D721Med (cell line): ENCODE data around the gene TSC22D4.
"Not testable (repeated sequence)": the region's sequence is repeated elsewhere in the genome, so short reads cannot be mapped to it uniquely, and the experiment has no call there.

Experiments used
- DNase-seq: peaks from one replicate; pipeline ENCODE4 v3.0.0; 2011; ENCODE audit warnings: low spot score; ENCODE audit not compliant: insufficient read length
- FAIRE-seq: peaks from 2 replicates; lab custom pipeline; 2011; peaks lifted over from hg19 to GRCh38; lab: Jason Lieb, UNC
- CTCF ChIP-seq: IDR thresholded peaks from 2 replicates; pipeline ENCODE4 v1.5.1; 2012; ENCODE audit warnings: mild to moderate bottlenecking, control low read depth; ENCODE audit not compliant: insufficient read depth; ENCODE audit errors: missing control alignments

TSC22D4 gene

GRCh38 chr7:100464210-100464660, 14.8 kb downstream of the TSC22D4 start, which contains the start of gene SPACDR:
Gene SPACDR, minus strand, starts transcription at chr7:100464260. Its CDS starts 235 bp downstream, at chr7:100464025.
- FAIRE-seq (no peak), DNase-seq (no peak)
- TF ChIP-seq CTCF: no peak

DNA sequence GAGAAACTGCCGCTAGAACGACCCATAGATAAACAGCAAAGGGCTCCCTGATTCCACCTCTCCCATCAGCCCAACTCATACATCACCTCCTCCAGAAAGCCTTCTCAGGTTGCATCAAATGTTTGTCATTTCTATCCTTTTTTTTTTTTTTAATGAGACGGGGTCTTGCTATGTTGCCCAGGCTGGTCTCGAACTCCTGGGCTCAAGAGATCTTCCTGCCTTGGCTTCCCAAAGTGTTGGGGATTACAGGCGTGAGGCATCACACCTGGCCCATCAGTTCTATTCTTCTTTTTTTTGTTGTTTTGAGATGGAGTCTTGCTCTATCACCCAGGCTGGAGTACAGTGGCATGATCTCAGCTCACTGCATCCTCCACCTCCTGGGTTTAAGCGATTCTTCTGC, 22.0 kb downstream of the TSC22D4 start:
- DNase-seq (no peak), FAIRE-seq (no peak)
- no peak for TF ChIP-seq CTCF

- FAIRE-seq: no peak
- no peak for DNase-seq
- TF ChIP-seq CTCF: no peak
Observed at GRCh38 chr7:100456562-100456961, 22.5 kb downstream of the TSC22D4 start.

GRCh38 chr7:100455206-100455605, 23.8 kb downstream of the TSC22D4 start:
- DNase-seq (no peak), FAIRE-seq (no peak)
- TF ChIP-seq CTCF: no peak

DNA sequence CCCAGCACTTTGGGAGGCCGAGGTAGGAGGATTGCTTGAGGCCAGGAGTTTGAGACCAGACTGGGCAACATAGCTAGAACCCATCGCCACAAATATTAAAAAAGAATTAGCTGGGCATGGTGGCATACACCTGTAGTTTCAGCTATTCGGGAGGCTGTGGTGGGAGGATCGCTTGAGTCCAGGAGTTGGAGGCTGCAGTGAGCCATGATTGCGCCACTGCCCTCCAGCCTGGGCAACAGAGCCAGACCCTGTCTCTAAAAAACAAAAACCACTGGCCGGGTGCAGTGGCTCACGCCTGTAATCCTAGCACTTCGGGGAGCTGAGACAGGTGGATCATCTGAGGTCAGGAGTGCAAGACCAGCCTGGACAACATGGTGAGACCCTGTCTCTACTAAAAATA, 25.2 kb downstream of the TSC22D4 start:
- not testable (repeated sequence) for FAIRE-seq, DNase-seq

DNA sequence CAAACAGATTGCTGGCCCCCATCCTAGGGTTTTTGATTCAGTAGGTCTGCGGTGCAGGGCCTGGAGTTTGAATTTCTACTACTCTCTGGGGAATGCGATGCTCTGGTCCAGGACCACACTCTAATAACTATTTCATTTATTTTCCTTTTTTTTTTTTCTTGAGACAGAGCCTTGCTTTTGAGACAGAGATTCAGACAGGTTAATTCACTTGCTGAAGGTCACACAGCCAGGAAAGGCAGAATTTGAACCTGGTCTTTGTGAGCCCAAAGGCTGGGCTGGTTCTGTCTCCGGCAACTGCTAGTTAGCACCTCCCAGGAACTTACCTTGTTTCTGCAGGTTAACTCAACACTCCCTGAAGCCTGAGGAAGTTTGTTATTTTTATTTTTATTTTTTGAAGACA, 26.5 kb downstream of the TSC22D4 start:
- no peak for FAIRE-seq
- TF ChIP-seq CTCF: no peak
- DNase-seq: no peak

GRCh38 chr7:100449190-100449795, 29.7 kb downstream of the TSC22D4 start:
- FAIRE-seq (no peak), DNase-seq (no peak)
- no peak for TF ChIP-seq CTCF

GRCh38 chr7:100447363-100447762, 31.7 kb downstream of the TSC22D4 start:
- not testable (repeated sequence) for DNase-seq, FAIRE-seq
